ENCODE data around the gene PELI1. TPM values are rescaled to one million over a fixed set of nuclear protein-coding genes. Genes with fewer than 3 reads are reported as not detected.

The PELI1 gene
- total RNA-seq, 1 experiment from 2014 or later: 90.7 TPM

- Histone ChIP-seq H3K27ac (ENCODE audit: low read length) (peak overlapping the region; percentile 95), H3K27me3 (ENCODE audit: low read length) (no peaks in the 10 kb centered on the region), H3K4me2 (ENCODE audit: low read depth, low read length, poor library complexity, severe bottlenecking) (peak overlapping the region; percentile 17), H3K4me1 (ENCODE audit: low read length) (peaks cover 100% of the 10 kb centered on the region), H4K20me1 (ENCODE audit: insufficient read depth, low read depth, low read length) (peaks cover 16% of the 10 kb centered on the region; the same call in 1 of the 2 replicates), H3K36me3 (ENCODE audit: insufficient read depth, low read length) (peaks cover 91% of the 10 kb centered on the region), H3K9me2 (replicated peaks; ENCODE audit: insufficient read depth, low read length) (no peaks in the 10 kb centered on the region), H3K4me3 (ENCODE audit: low read length) (no peak overlapping the region), H3K9me3 (ENCODE audit: low read length) (no peaks in the 10 kb centered on the region), H2AFZ (ENCODE audit: low read length) (no peak overlapping the region), H3K79me2 (ENCODE audit: low read length) (peaks cover 100% of the 10 kb centered on the region), H3K9ac (ENCODE audit: low read length) (no peak overlapping the region)
- no peak for DNase-seq
These were observed 6.7 kb downstream of the PELI1 start for GRCh38 chr2:64137567-64137966.

- Histone ChIP-seq H4K20me1 (ENCODE audit: insufficient read depth, low read depth, low read length) (peaks cover 8% of the 10 kb centered on the region; the same call in 1 of the 2 replicates), H3K27me3 (ENCODE audit: low read length) (no peaks in the 10 kb centered on the region), H3K4me3 (ENCODE audit: low read length) (no peak overlapping the region), H3K4me2 (ENCODE audit: low read depth, low read length, poor library complexity, severe bottlenecking) (peak overlapping the region; percentile 19), H3K79me2 (ENCODE audit: low read length) (peaks cover 100% of the 10 kb centered on the region), H3K27ac (ENCODE audit: low read length) (peak overlapping the region; percentile 57), H3K4me1 (ENCODE audit: low read length) (peaks cover 100% of the 10 kb centered on the region), H2AFZ (ENCODE audit: low read length) (no peak overlapping the region), H3K36me3 (ENCODE audit: insufficient read depth, low read length) (peaks cover 82% of the 10 kb centered on the region), H3K9me3 (ENCODE audit: low read length) (no peaks in the 10 kb centered on the region), H3K9me2 (replicated peaks; ENCODE audit: insufficient read depth, low read length) (no peaks in the 10 kb centered on the region), H3K9ac (ENCODE audit: low read length) (no peak overlapping the region)
- DNase-seq: no peak
These were observed 8.8 kb downstream of the PELI1 start for GRCh38 chr2:64135421-64135820.

- Histone ChIP-seq H3K79me2 (ENCODE audit: low read length) (peaks cover 100% of the 10 kb centered on the region), H4K20me1 (ENCODE audit: insufficient read depth, low read depth, low read length) (peaks cover 5% of the 10 kb centered on the region; the same call in 1 of the 2 replicates), H3K4me2 (ENCODE audit: low read depth, low read length, poor library complexity, severe bottlenecking) (peak overlapping the region; percentile 19), H3K9me3 (ENCODE audit: low read length) (no peaks in the 10 kb centered on the region), H3K4me1 (ENCODE audit: low read length) (peaks cover 100% of the 10 kb centered on the region), H3K36me3 (ENCODE audit: insufficient read depth, low read length) (peaks cover 82% of the 10 kb centered on the region), H3K9ac (ENCODE audit: low read length) (no peak overlapping the region), H3K27me3 (ENCODE audit: low read length) (no peaks in the 10 kb centered on the region), H3K9me2 (replicated peaks; ENCODE audit: insufficient read depth, low read length) (no peaks in the 10 kb centered on the region), H2AFZ (ENCODE audit: low read length) (no peak overlapping the region), H3K4me3 (ENCODE audit: low read length) (no peak overlapping the region), H3K27ac (ENCODE audit: low read length) (peak overlapping the region; percentile 57)
- DNase-seq: no peak
These were observed 9.4 kb downstream of the PELI1 start for GRCh38 chr2:64134813-64135212.

- Histone ChIP-seq H3K9ac (ENCODE audit: low read length) (no peak overlapping the region), H3K36me3 (ENCODE audit: insufficient read depth, low read length) (peaks cover 76% of the 10 kb centered on the region), H4K20me1 (ENCODE audit: insufficient read depth, low read depth, low read length) (peaks cover 5% of the 10 kb centered on the region; the same call in 1 of the 2 replicates), H3K27ac (ENCODE audit: low read length) (peak overlapping the region; percentile 57), H3K4me3 (ENCODE audit: low read length) (no peak overlapping the region), H3K27me3 (ENCODE audit: low read length) (no peaks in the 10 kb centered on the region), H2AFZ (ENCODE audit: low read length) (no peak overlapping the region), H3K9me2 (replicated peaks; ENCODE audit: insufficient read depth, low read length) (no peaks in the 10 kb centered on the region), H3K79me2 (ENCODE audit: low read length) (peaks cover 100% of the 10 kb centered on the region), H3K4me1 (ENCODE audit: low read length) (peaks cover 98% of the 10 kb centered on the region), H3K4me2 (ENCODE audit: low read depth, low read length, poor library complexity, severe bottlenecking) (peak overlapping the region; percentile 19), H3K9me3 (ENCODE audit: low read length) (no peaks in the 10 kb centered on the region)
- DNase-seq: no peak
These were observed 10.4 kb downstream of the PELI1 start for GRCh38 chr2:64133828-64134227.

GRCh38 chr2:64133354-64133753 lies 10.9 kb downstream of the PELI1 start:
- no peaks in the 10 kb centered on the region for H3K9me2 ChIP-seq (replicated peaks; ENCODE audit: insufficient read depth, low read length)
- no peaks in the 10 kb centered on the region for H3K9me3 ChIP-seq (ENCODE audit: low read length)
- no peak overlapping the region for H2AFZ ChIP-seq (ENCODE audit: low read length)
- no peak overlapping the region for H3K4me3 ChIP-seq (ENCODE audit: low read length)
- peak overlapping the region; percentile 19 for H3K4me2 ChIP-seq (ENCODE audit: low read depth, low read length, poor library complexity, severe bottlenecking)
- no peak for DNase-seq
- peaks cover 93% of the 10 kb centered on the region for H3K4me1 ChIP-seq (ENCODE audit: low read length)
- peaks cover 76% of the 10 kb centered on the region for H3K36me3 ChIP-seq (ENCODE audit: insufficient read depth, low read length)
- H3K27me3 ChIP-seq (ENCODE audit: low read length): no peaks in the 10 kb centered on the region
- peak overlapping the region; percentile 57 for H3K27ac ChIP-seq (ENCODE audit: low read length)
- H4K20me1 ChIP-seq (ENCODE audit: insufficient read depth, low read depth, low read length): peaks cover 4% of the 10 kb centered on the region; the same call in 1 of the 2 replicates
- H3K79me2 ChIP-seq (ENCODE audit: low read length): peaks cover 100% of the 10 kb centered on the region
- H3K9ac ChIP-seq (ENCODE audit: low read length): no peak overlapping the region

GRCh38 chr2:64130333-64130732 lies 13.9 kb downstream of the PELI1 start:
- H3K27ac ChIP-seq (ENCODE audit: low read length): peak overlapping the region; percentile 53
- H4K20me1 ChIP-seq (ENCODE audit: insufficient read depth, low read depth, low read length): no peaks in the 10 kb centered on the region; the same call in 1 of the 2 replicates
- peaks cover 63% of the 10 kb centered on the region for H3K4me1 ChIP-seq (ENCODE audit: low read length)
- peaks cover 100% of the 10 kb centered on the region for H3K79me2 ChIP-seq (ENCODE audit: low read length)
- H3K36me3 ChIP-seq (ENCODE audit: insufficient read depth, low read length): peaks cover 51% of the 10 kb centered on the region
- no peaks in the 10 kb centered on the region for H3K9me3 ChIP-seq (ENCODE audit: low read length)
- no peak for DNase-seq
- no peaks in the 10 kb centered on the region for H3K9me2 ChIP-seq (replicated peaks; ENCODE audit: insufficient read depth, low read length)
- H3K27me3 ChIP-seq (ENCODE audit: low read length): no peaks in the 10 kb centered on the region
- H2AFZ ChIP-seq (ENCODE audit: low read length): no peak overlapping the region
- no peak overlapping the region for H3K4me3 ChIP-seq (ENCODE audit: low read length)
- no peak overlapping the region for H3K9ac ChIP-seq (ENCODE audit: low read length)
- peak overlapping the region; percentile 27 for H3K4me2 ChIP-seq (ENCODE audit: low read depth, low read length, poor library complexity, severe bottlenecking)

- Histone ChIP-seq H3K9ac (ENCODE audit: low read length) (no peak overlapping the region), H2AFZ (ENCODE audit: low read length) (no peak overlapping the region), H3K9me3 (ENCODE audit: low read length) (no peaks in the 10 kb centered on the region), H3K36me3 (ENCODE audit: insufficient read depth, low read length) (peaks cover 46% of the 10 kb centered on the region), H3K27ac (ENCODE audit: low read length) (peak overlapping the region; percentile 53), H3K4me2 (ENCODE audit: low read depth, low read length, poor library complexity, severe bottlenecking) (no peak overlapping the region), H3K79me2 (ENCODE audit: low read length) (peaks cover 100% of the 10 kb centered on the region), H3K27me3 (ENCODE audit: low read length) (no peaks in the 10 kb centered on the region), H3K4me1 (ENCODE audit: low read length) (peaks cover 53% of the 10 kb centered on the region), H3K4me3 (ENCODE audit: low read length) (no peak overlapping the region), H4K20me1 (ENCODE audit: insufficient read depth, low read depth, low read length) (no peaks in the 10 kb centered on the region), H3K9me2 (replicated peaks; ENCODE audit: insufficient read depth, low read length) (no peaks in the 10 kb centered on the region)
- DNase-seq: no peak
These were observed 15.3 kb downstream of the PELI1 start for GRCh38 chr2:64128943-64129391.

GRCh38 chr2:64128406-64128805 lies 15.8 kb downstream of the PELI1 start:
- DNase-seq: no peak
- H3K79me2 ChIP-seq (ENCODE audit: low read length): peaks cover 100% of the 10 kb centered on the region

More at GRCh38 chr2:64128406-64128805, 15.8 kb downstream of the PELI1 start:
- Histone ChIP-seq H3K4me3 (ENCODE audit: low read length) (no peak overlapping the region), H3K9me2 (replicated peaks; ENCODE audit: insufficient read depth, low read length) (no peaks in the 10 kb centered on the region), H3K9me3 (ENCODE audit: low read length) (no peaks in the 10 kb centered on the region), H3K4me1 (ENCODE audit: low read length) (peaks cover 53% of the 10 kb centered on the region), H4K20me1 (ENCODE audit: insufficient read depth, low read depth, low read length) (no peaks in the 10 kb centered on the region), H3K36me3 (ENCODE audit: insufficient read depth, low read length) (peaks cover 46% of the 10 kb centered on the region), H3K27ac (ENCODE audit: low read length) (peak overlapping the region; percentile 53), H3K27me3 (ENCODE audit: low read length) (no peaks in the 10 kb centered on the region), H3K4me2 (ENCODE audit: low read depth, low read length, poor library complexity, severe bottlenecking) (no peak overlapping the region), H2AFZ (ENCODE audit: low read length) (no peak overlapping the region), H3K9ac (ENCODE audit: low read length) (no peak overlapping the region)
